Upper lobe of left lung (tissue), 4 donors: Measurements from ENCODE around the gene FARSB.
"Not testable (repeated sequence)": the region's sequence is repeated elsewhere in the genome, so short reads cannot be mapped to it uniquely, and the experiment has no call there.

Experiments
- POLR2A ChIP-seq, 4 donors: fragments of 450-650 bp; IDR thresholded peaks; one replicate each; pipeline ENCODE4 v1.5.1; 2016 to 2017; ENCODE audit warnings: antibody characterized with exemption in 4 of 4, mild to moderate bottlenecking in 2 of 4
- POLR2AphosphoS5 ChIP-seq, 2 donors: sonication (generic); formaldehyde crosslinking; IDR thresholded peaks; one replicate each; pipeline ENCODE4 v1.5.1; 2017; ENCODE audit warnings: antibody characterized with exemption in 2 of 2

GRCh38 chr2:222584589-222584988 lies 71.3 kb downstream of the FARSB start:
- TF ChIP-seq POLR2A, POLR2AphosphoS5 (IDR thresholded peaks at IDR 0.05): not testable (repeated sequence)
